Right cardiac atrium (tissue), 5 donors: Measurements from ENCODE around the gene TMEM80. TPM values are rescaled to one million over a fixed set of nuclear protein-coding genes. Genes with fewer than 3 reads are reported as not detected.
"Not testable (repeated sequence)": the region's sequence is repeated elsewhere in the genome, so short reads cannot be mapped to it uniquely, and the experiment has no call there.

Experiments
- ATAC-seq, 2 donors: fragments of 200-7000 bp; cut with Tn5 transposase; one replicate each; pipeline versions ENCODE4 v1.8.0 to v1.9.1; 2020; ENCODE audit warnings: moderate library complexity in 2 of 2, mild to moderate bottlenecking in 1 of 2
- DNase-seq, 3 donors: peaks; one replicate each; pipeline ENCODE4 v3.0.0-alpha.2; 2020
- H3K27ac ChIP-seq: one replicate; pipeline ENCODE4 v1.5.1; 2013; ENCODE audit warnings: mild to moderate bottlenecking, low read length, control low read depth, moderate library complexity
- H3K27me3 ChIP-seq: one replicate; pipeline ENCODE4 v1.6.1; 2013; ENCODE audit not compliant: control insufficient read depth, insufficient read depth
- H3K4me1 ChIP-seq: one replicate; pipeline ENCODE4 v1.6.1; 2013; ENCODE audit warnings: low read length; ENCODE audit not compliant: control insufficient read depth, insufficient read depth
- H3K4me3 ChIP-seq: one replicate; pipeline ENCODE4 v1.5.1; 2013; ENCODE audit warnings: low read length, control low read depth
- H3K9me3 ChIP-seq: one replicate; pipeline ENCODE4 v1.6.1; 2013; ENCODE audit warnings: low read length; ENCODE audit not compliant: control insufficient read depth
- WGBS: extraction: QIAGEN DNeasy Blood & Tissue Kit; methylation state at CpG from one replicate; pipeline ENCODE4 v1.1.7; 2013; 5-methylcytosine and 5-hydroxymethylcytosine counted together
- intact Hi-C, 4 donors: fragments of 100-400 bp; cut with DNase I; formaldehyde crosslinking; loops; one replicate each; pipeline versions ENCODE4 v1.11.0 to v1.14.0; 2022 to 2023
- polyA plus RNA-seq: library from polyadenylated mRNA; stranded (reverse); fragments of 200-250 nt; gene quantifications from one replicate; pipeline ENCODE4 v1.2.3, GENCODE V29; 2013
- total RNA-seq, 4 donors: library from RNA; stranded (reverse); fragmentation: NEBNext Ultra II Directional; extraction: Animal tissue kit (Norgen Biotek cat#: 25700); gene quantifications; one replicate each; pipeline ENCODE4 v1.2.1, GENCODE V29; 2021
- donor health status: healthy with polysubstance abuse.
- donor health status: DM: no; HTN: yes; CAD: no.
- donor health status: DM: no; HTN: no; CAD: no.
- donor health status: DM: no; HTN: yes; CAD: no; lungs with severe emphysema.
- donor health status: DM: yes; HTN: yes; CAD: no.

TMEM80 gene
- total and polyA plus RNA-seq, 5 donors, result 12.6 to 17.6 (median 15.2) TPM

DNA sequence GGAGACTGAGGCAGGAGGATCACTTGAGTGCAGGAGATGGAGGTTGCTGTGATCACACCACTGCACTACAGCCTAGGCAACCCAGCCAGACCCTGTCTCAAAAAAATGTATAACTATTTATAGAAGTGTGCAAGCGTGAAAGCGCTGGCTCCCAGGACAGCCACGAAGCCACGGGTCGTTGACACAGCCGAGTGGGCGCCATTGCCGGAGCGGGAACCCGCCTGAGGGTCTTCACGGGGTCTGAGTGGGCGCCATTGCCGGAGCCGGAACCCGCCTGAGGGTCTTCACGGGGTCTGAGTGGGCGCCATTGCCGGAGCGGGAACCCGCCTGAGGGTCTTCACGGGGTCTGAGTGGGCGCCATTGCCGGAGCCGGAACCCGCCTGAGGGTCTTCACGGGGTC, 38.9 kb downstream of the TMEM80 start:
- H3K9me3 ChIP-seq, ATAC-seq, H3K27me3 ChIP-seq, H3K4me1 ChIP-seq, H3K27ac ChIP-seq, intact Hi-C loops, H3K4me3 ChIP-seq: not testable (repeated sequence)
- DNase-seq, result peak in 1 of 3 donors; percentile 10
- WGBS, result 92% methylated on average over 26 of the region's 26 CpGs

GRCh38 chr11:737366-737765, 41.8 kb downstream of the TMEM80 start:
- no peak overlapping the region for H3K27ac ChIP-seq
- DNase-seq (peak in 1 of 3 donors; percentile 9), ATAC-seq (peak in 1 of 2 donors; percentile 26)
- intact Hi-C loops, result no loop called here
- no peaks in the 10 kb centered on the region for H3K9me3 ChIP-seq
- H3K4me3 ChIP-seq, result no peak overlapping the region
- no peaks in the 10 kb centered on the region for H3K27me3 ChIP-seq
- H3K4me1 ChIP-seq, result no peaks in the 10 kb centered on the region
- WGBS, result 47% methylated on average over 11 of the region's 11 CpGs

DNA sequence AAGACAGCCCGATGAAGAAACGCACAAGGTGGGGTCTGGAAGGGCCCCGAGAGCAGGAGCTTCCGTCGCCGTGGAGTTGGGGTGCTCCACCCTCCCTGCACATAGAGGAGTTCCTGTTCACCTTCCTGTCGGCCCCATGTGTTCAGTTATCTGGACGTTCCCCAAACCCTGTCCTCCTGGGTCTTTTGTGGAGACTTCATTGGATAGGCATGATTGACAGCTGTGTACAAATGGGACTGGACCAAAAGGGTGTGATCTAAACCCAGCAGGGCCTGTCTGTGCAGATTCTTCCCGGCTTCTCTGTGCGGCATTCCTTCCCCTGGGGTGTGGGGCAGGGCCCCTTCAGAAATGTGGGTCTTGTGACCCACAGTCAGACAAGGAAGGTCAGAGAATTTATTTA, 42.3 kb downstream of the TMEM80 start:
- H3K4me3 ChIP-seq, H3K4me1 ChIP-seq, H3K9me3 ChIP-seq, H3K27me3 ChIP-seq, H3K27ac ChIP-seq, intact Hi-C loops: not testable (repeated sequence)
- WGBS, result 45% methylated on average over 10 of the region's 10 CpGs
- DNase-seq (peak in 1 of 3 donors; percentile 6), ATAC-seq (peak in 1 of 2 donors; percentile 55)

- DNase-seq (no peak), ATAC-seq (no peak)
- Histone ChIP-seq H3K27me3 (no peaks in the 10 kb centered on the region), H3K9me3 (no peaks in the 10 kb centered on the region), H3K27ac (no peak overlapping the region), H3K4me3 (no peak overlapping the region), H3K4me1 (no peaks in the 10 kb centered on the region)
- intact Hi-C loops, result no loop called here
- WGBS, result 79% methylated on average over 3 of the region's 3 CpGs
Measured at GRCh38 chr11:742156-742546, 46.5 kb downstream of the TMEM80 start.

GRCh38 chr11:742571-743201, 47.1 kb downstream of the TMEM80 start:
- H3K27me3 ChIP-seq, result no peaks in the 10 kb centered on the region
- intact Hi-C loops, result no loop called here
- DNase-seq, result no peak
- no peaks in the 10 kb centered on the region for H3K4me1 ChIP-seq
- H3K4me3 ChIP-seq, result no peak overlapping the region
- H3K27ac ChIP-seq, result no peak overlapping the region
- 98% methylated on average over 4 of the region's 4 CpGs for WGBS
- no peaks in the 10 kb centered on the region for H3K9me3 ChIP-seq
- no peak for ATAC-seq

GRCh38 chr11:745428-745827, 49.8 kb downstream of the TMEM80 start:
- Histone ChIP-seq H3K4me3 (no peak overlapping the region), H3K27me3 (no peaks in the 10 kb centered on the region), H3K27ac (no peak overlapping the region), H3K9me3 (no peaks in the 10 kb centered on the region), H3K4me1 (no peaks in the 10 kb centered on the region)
- ATAC-seq, result no peak
- DNase-seq, result no peak
- intact Hi-C loops, result no loop called here
- WGBS, result 33% methylated on average over 1 of the region's 1 CpG

- peak; percentile 47 to 55 for ATAC-seq
- H3K27me3 ChIP-seq, result no peaks in the 10 kb centered on the region
- no peaks in the 10 kb centered on the region for H3K9me3 ChIP-seq
- peak in 2 of 3 donors; percentile 31 to 62 for DNase-seq
- no peaks in the 10 kb centered on the region for H3K4me1 ChIP-seq
- H3K27ac ChIP-seq, result peak overlapping the region; percentile 37
- WGBS, result 23% methylated on average over 46 of the region's 46 CpGs
- intact Hi-C loops, result no loop called here
- H3K4me3 ChIP-seq, result peak overlapping the region; percentile 95
Measured at GRCh38 chr11:746289-747157, 50.9 kb downstream of the TMEM80 start.

GRCh38 chr11:747158-748006, 51.8 kb downstream of the TMEM80 start, which contains the start of gene TALDO1:
TALDO1 (plus strand) TSS chr11:747464; CDS start chr11:747482, 18 bp downstream.
- DNase-seq, result peak; percentile 93 to 97 (median 97)
- H3K4me3 ChIP-seq, result peak within 1 kb of the TSS; percentile 95

DNA sequence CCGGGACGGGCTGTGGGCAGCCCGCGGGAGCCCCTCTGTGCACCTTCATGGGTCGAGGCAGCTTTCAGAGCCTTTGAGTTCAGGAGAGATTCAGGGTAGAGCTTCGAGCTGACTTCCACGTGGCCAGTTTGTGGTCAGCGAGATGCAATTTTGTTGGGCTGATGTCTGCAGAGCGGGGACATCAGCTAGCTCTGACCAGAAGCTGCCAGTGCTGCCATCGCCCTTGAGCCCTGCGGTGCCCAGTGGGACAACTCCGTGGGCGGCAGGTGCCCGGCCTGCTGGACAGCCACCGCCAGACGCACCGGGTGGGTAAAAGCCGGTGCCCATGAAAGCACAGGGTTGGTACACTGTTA, 52.4 kb downstream of the TMEM80 start:
- peak overlapping the region; percentile 85 for H3K27ac ChIP-seq
- ATAC-seq (peak; percentile 3 to 17), DNase-seq (peak in 1 of 3 donors; percentile 58)
- no peaks in the 10 kb centered on the region for H3K27me3 ChIP-seq
- H3K9me3 ChIP-seq, result no peaks in the 10 kb centered on the region
- WGBS, result 11% methylated on average over 18 of the region's 18 CpGs
- intact Hi-C loops, result no loop called here
- no peaks in the 10 kb centered on the region for H3K4me1 ChIP-seq
- H3K4me3 ChIP-seq, result peak overlapping the region; percentile 95

More at GRCh38 chr11:747158-748006, 51.8 kb downstream of the TMEM80 start, which contains the start of gene TALDO1:
- under 1% methylated on average over 112 of the region's 112 CpGs for WGBS
- Histone ChIP-seq H3K4me1 (no peaks in the 10 kb centered on the region), H3K27me3 (no peaks in the 10 kb centered on the region), H3K9me3 (no peaks in the 10 kb centered on the region), H3K27ac (peak within 1 kb of the TSS; percentile 85)
- peak; percentile 98 for ATAC-seq
- intact Hi-C loops, result no loop called here

DNA sequence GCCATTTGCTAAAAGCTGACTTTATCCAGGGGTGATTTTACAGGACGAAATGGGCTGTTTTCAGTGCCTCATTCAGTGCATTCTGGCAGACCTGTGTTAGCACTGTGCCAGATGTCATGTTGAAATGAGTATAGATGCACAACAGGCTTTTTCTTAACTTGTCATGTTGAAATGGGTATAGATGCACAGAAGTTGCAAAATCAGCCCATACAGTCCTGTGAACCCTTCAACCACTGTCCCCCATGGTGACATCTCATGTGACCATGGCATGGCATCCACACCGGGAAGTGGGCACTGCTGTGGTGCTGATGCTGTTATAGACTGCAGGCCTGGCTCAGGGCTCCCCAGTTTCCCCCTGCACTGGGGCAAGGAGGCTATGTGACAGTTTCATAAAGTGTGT, 54.1 kb downstream of the TMEM80 start:
- ATAC-seq (no peak), DNase-seq (no peak)
- intact Hi-C loops, result no loop called here
- Histone ChIP-seq H3K4me3 (no peak overlapping the region), H3K4me1 (no peaks in the 10 kb centered on the region), H3K9me3 (no peaks in the 10 kb centered on the region), H3K27ac (no peak overlapping the region), H3K27me3 (no peaks in the 10 kb centered on the region)
- 62% methylated on average over 2 of the region's 2 CpGs for WGBS
